ENCODE measurements around the gene EML4.
"Not testable (repeated sequence)": the region's sequence is repeated elsewhere in the genome, so short reads cannot be mapped to it uniquely, and the experiment has no call there.

Gene EML4

GRCh38 chr2:42169100-42169873, at the start of gene EML4:
TSS of gene EML4 (plus strand) at chr2:42169353. CDS start at chr2:42169612, 259 bp downstream.
- peak; percentile 86 for DNase-seq (ENCODE audit: low read depth)

- no peak for DNase-seq (ENCODE audit: low read depth)
Measured at GRCh38 chr2:42123426-42123825, 45.7 kb upstream of the EML4 start.

- DNase-seq (ENCODE audit: low read depth) = no peak
Measured at GRCh38 chr2:42124011-42124785, 45.0 kb upstream of the EML4 start.

GRCh38 chr2:42125841-42126594, 43.1 kb upstream of the EML4 start:
- no peak for DNase-seq (ENCODE audit: low read depth)

- not testable (repeated sequence) for DNase-seq (ENCODE audit: low read depth)
Measured at GRCh38 chr2:42126873-42127272, 42.3 kb upstream of the EML4 start.

- DNase-seq (ENCODE audit: low read depth) = no peak
Measured at GRCh38 chr2:42127425-42128424, 41.4 kb upstream of the EML4 start.

- no peak for DNase-seq (ENCODE audit: low read depth)
Measured at GRCh38 chr2:42128721-42129486, 40.2 kb upstream of the EML4 start.

- no peak for DNase-seq (ENCODE audit: low read depth)
Measured at GRCh38 chr2:42129487-42129852, 39.7 kb upstream of the EML4 start.

- no peak for DNase-seq (ENCODE audit: low read depth)
Measured at GRCh38 chr2:42129947-42130346, 39.2 kb upstream of the EML4 start.

GRCh38 chr2:42130858-42131257, 38.3 kb upstream of the EML4 start:
- not testable (repeated sequence) for DNase-seq (ENCODE audit: low read depth)

GRCh38 chr2:42132191-42132965, 36.8 kb upstream of the EML4 start:
- DNase-seq (ENCODE audit: low read depth) = peak; percentile 84

- peak; percentile 91 for DNase-seq (ENCODE audit: low read depth)
Measured at GRCh38 chr2:42132966-42133641, 36.0 kb upstream of the EML4 start.

GRCh38 chr2:42133771-42134195, 35.4 kb upstream of the EML4 start:
- no peak for DNase-seq (ENCODE audit: low read depth)

GRCh38 chr2:42134401-42134932, 34.7 kb upstream of the EML4 start:
- DNase-seq (ENCODE audit: low read depth) = not testable (repeated sequence)

- no peak for DNase-seq (ENCODE audit: low read depth)
Measured at GRCh38 chr2:42135381-42136312, 33.5 kb upstream of the EML4 start.

- no peak for DNase-seq (ENCODE audit: low read depth)
Measured at GRCh38 chr2:42136782-42137124, 32.4 kb upstream of the EML4 start.

GRCh38 chr2:42137125-42137841, 31.9 kb upstream of the EML4 start:
- DNase-seq (ENCODE audit: low read depth) = no peak
